ENCODE measurements around the gene MUC20.

The MUC20 gene

DNA sequence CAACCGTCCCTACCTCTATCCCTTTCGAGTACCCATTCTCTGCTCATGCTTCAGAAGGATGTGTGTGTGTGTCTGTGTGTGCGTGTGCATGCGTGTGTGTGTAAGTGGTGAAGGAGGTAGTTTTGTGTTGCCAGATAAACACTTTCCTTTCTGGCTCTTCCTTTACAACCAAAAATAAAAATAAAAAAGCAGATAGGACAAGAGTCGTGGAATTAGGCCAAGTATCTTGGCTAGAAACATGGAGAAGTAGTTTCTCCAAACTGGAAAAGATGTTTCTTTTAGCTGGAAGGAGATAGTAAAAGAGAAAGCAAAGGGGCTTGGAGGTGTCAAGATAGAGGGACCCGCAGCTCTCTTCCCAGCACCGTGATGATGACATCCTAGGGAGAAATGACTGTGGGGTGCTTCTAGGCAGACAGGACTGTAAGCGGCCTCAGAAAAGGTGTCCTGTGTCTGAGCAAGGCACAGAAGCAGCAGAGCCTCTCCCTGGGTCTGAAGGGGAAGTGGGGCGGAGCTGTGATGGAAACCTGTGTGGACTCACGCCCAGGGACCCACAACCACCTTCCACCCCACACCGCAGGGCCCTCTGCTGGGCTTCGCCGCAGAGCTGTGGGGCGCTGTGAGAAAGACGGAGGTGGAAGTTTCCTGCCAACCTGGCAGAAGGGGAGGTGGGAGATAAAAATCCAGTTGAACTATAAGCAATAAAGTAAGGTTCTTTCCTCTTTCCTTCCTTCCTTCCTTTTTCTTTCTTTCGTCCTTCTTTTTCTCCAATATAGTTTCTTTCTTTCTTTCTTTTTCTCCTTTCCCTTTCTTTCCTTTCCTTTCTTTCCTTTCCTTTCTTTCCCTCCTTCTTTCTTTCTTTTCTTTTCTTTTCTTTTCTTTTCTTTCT lies 35.3 kb downstream of the MUC20 start:
- H3K4me3 ChIP-seq (ENCODE audit: insufficient read depth, low read depth, low read length, poor library complexity, severe bottlenecking) = no peak overlapping the region
- peaks cover 7% of the 10 kb centered on the region for H3K27me3 ChIP-seq (replicated peaks; ENCODE audit: control insufficient read depth, insufficient read depth, low read length, poor library complexity, severe bottlenecking)

DNA sequence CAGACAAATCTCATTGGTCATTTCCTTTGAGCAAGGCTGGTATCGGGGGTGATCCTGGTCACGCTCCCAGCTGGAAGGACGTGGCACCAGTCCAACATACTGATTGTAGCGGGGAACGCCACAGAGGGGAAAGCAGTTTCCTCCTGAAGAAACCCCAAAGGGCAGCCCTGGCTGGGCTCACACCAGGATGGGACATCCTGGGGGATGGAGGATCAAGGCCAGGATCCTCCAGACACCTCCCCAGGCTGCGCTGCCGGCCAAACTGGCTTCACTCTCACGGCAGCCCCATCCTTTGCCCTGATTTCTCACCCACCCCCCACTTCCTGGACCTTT lies 36.6 kb downstream of the MUC20 start:
- no peaks in the 10 kb centered on the region for H3K36me3 ChIP-seq (ENCODE audit: control insufficient read depth, insufficient read depth, low read length)
- H3K27ac ChIP-seq (ENCODE audit: insufficient read depth, low read length, poor library complexity, severe bottlenecking) = no peak overlapping the region
- H3K9me3 ChIP-seq (ENCODE audit: control insufficient read depth, low read length) = no peaks in the 10 kb centered on the region
- no peak overlapping the region for H3K4me3 ChIP-seq (ENCODE audit: insufficient read depth, low read depth, low read length, poor library complexity, severe bottlenecking)
- H3K27me3 ChIP-seq (replicated peaks; ENCODE audit: control insufficient read depth, insufficient read depth, low read length, poor library complexity, severe bottlenecking) = peaks cover 17% of the 10 kb centered on the region
- H3K4me1 ChIP-seq (ENCODE audit: control insufficient read depth, insufficient read depth, low read length, poor library complexity, severe bottlenecking) = peaks cover 10% of the 10 kb centered on the region
- no peak for DNase-seq

More for the DNA sequence above, 35.3 kb downstream of the MUC20 start:
- Histone ChIP-seq H3K27ac (ENCODE audit: insufficient read depth, low read length, poor library complexity, severe bottlenecking) (no peak overlapping the region), H3K4me1 (ENCODE audit: control insufficient read depth, insufficient read depth, low read length, poor library complexity, severe bottlenecking) (no peaks in the 10 kb centered on the region), H3K9me3 (ENCODE audit: control insufficient read depth, low read length) (no peaks in the 10 kb centered on the region), H3K36me3 (ENCODE audit: control insufficient read depth, insufficient read depth, low read length) (no peaks in the 10 kb centered on the region)
- DNase-seq = no peak

GRCh38 chr3:195757827-195758226 lies 37.0 kb downstream of the MUC20 start:
- DNase-seq = no peak
- Histone ChIP-seq H3K27me3 (replicated peaks; ENCODE audit: control insufficient read depth, insufficient read depth, low read length, poor library complexity, severe bottlenecking) (peaks cover 17% of the 10 kb centered on the region), H3K36me3 (ENCODE audit: control insufficient read depth, insufficient read depth, low read length) (no peaks in the 10 kb centered on the region), H3K4me1 (ENCODE audit: control insufficient read depth, insufficient read depth, low read length, poor library complexity, severe bottlenecking) (peaks cover 10% of the 10 kb centered on the region), H3K27ac (ENCODE audit: insufficient read depth, low read length, poor library complexity, severe bottlenecking) (no peak overlapping the region), H3K4me3 (ENCODE audit: insufficient read depth, low read depth, low read length, poor library complexity, severe bottlenecking) (no peak overlapping the region), H3K9me3 (ENCODE audit: control insufficient read depth, low read length) (no peaks in the 10 kb centered on the region)

GRCh38 chr3:195758721-195759353 lies 38.1 kb downstream of the MUC20 start:
- peaks cover 10% of the 10 kb centered on the region for H3K4me1 ChIP-seq (ENCODE audit: control insufficient read depth, insufficient read depth, low read length, poor library complexity, severe bottlenecking)
- H3K9me3 ChIP-seq (ENCODE audit: control insufficient read depth, low read length) = no peaks in the 10 kb centered on the region
- H3K36me3 ChIP-seq (ENCODE audit: control insufficient read depth, insufficient read depth, low read length) = no peaks in the 10 kb centered on the region
- H3K4me3 ChIP-seq (ENCODE audit: insufficient read depth, low read depth, low read length, poor library complexity, severe bottlenecking) = no peak overlapping the region
- peaks cover 17% of the 10 kb centered on the region for H3K27me3 ChIP-seq (replicated peaks; ENCODE audit: control insufficient read depth, insufficient read depth, low read length, poor library complexity, severe bottlenecking)
- H3K27ac ChIP-seq (ENCODE audit: insufficient read depth, low read length, poor library complexity, severe bottlenecking) = no peak overlapping the region
- DNase-seq = no peak

DNA sequence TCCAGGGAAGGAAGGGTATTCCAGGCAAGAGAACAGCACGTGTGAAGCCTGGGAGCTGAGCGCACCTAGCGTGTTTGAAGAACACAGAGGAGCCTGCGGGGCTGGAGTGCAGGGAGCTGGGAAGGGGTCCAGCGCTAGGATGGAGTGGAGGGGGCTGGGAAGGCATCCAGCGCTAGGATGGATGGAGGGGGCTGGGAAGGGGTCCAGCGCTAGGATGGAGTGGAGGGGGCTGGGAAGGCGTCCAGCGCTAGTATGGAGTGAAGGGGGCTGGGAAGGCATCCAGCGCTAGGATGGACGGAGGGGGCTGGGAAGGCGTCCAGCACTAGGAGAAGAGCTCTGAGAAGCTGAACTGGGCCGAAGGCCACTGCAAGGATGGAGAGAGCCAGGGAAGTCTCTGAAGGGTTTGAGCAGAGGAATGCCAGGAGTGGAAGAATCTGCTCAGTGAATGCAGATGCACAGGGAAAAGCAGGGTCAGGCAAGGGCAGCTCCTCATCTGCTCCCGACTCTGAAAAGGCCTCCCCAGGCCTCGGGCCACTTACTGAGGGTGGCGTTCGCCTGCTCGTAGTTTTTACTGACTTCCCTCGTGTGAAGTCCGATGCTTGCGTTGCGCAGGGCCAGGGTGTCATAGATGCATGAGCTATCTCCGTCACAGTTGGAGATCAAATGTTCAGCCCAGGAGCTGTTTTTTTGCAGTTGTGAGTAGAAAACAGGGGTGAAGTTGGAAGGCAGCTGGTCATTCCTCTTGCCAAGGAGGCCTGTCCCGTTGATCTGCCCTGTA lies 39.8 kb downstream of the MUC20 start:
- Histone ChIP-seq H3K4me3 (ENCODE audit: insufficient read depth, low read depth, low read length, poor library complexity, severe bottlenecking) (no peak overlapping the region), H3K27ac (ENCODE audit: insufficient read depth, low read length, poor library complexity, severe bottlenecking) (no peak overlapping the region), H3K36me3 (ENCODE audit: control insufficient read depth, insufficient read depth, low read length) (no peaks in the 10 kb centered on the region), H3K9me3 (ENCODE audit: control insufficient read depth, low read length) (no peaks in the 10 kb centered on the region), H3K27me3 (replicated peaks; ENCODE audit: control insufficient read depth, insufficient read depth, low read length, poor library complexity, severe bottlenecking) (peaks cover 17% of the 10 kb centered on the region), H3K4me1 (ENCODE audit: control insufficient read depth, insufficient read depth, low read length, poor library complexity, severe bottlenecking) (peaks cover 10% of the 10 kb centered on the region)
- DNase-seq = no peak

DNA sequence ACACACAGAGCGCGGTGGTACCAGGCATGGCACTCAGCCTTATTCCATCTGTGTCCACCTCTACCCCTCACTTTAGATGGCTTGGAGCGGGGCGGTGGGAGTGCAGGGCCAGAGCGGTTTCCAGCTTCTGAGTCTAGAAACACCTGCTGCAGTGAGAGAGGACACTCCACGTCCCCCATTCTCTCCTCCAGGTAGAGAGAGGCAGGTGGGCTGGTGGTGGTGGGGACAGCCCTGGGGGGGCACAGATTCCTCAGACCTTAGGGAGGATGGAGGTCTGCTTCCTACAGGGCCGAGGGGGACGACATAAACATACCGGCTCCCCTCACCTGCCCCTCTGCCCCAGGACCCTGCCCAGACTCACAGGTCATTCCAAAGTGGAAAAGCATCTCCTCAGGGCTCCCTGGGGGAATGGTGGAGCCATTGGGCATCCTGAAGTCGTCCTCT lies 40.4 kb downstream of the MUC20 start:
- Histone ChIP-seq H3K9me3 (ENCODE audit: control insufficient read depth, low read length) (no peaks in the 10 kb centered on the region), H3K27ac (ENCODE audit: insufficient read depth, low read length, poor library complexity, severe bottlenecking) (no peak overlapping the region), H3K4me1 (ENCODE audit: control insufficient read depth, insufficient read depth, low read length, poor library complexity, severe bottlenecking) (peaks cover 10% of the 10 kb centered on the region), H3K27me3 (replicated peaks; ENCODE audit: control insufficient read depth, insufficient read depth, low read length, poor library complexity, severe bottlenecking) (peaks cover 17% of the 10 kb centered on the region), H3K36me3 (ENCODE audit: control insufficient read depth, insufficient read depth, low read length) (no peaks in the 10 kb centered on the region), H3K4me3 (ENCODE audit: insufficient read depth, low read depth, low read length, poor library complexity, severe bottlenecking) (no peak overlapping the region)
- no peak for DNase-seq

- Histone ChIP-seq H3K9me3 (ENCODE audit: control insufficient read depth, low read length) (no peaks in the 10 kb centered on the region), H3K27me3 (replicated peaks; ENCODE audit: control insufficient read depth, insufficient read depth, low read length, poor library complexity, severe bottlenecking) (peaks cover 17% of the 10 kb centered on the region), H3K4me3 (ENCODE audit: insufficient read depth, low read depth, low read length, poor library complexity, severe bottlenecking) (no peak overlapping the region), H3K36me3 (ENCODE audit: control insufficient read depth, insufficient read depth, low read length) (no peaks in the 10 kb centered on the region), H3K4me1 (ENCODE audit: control insufficient read depth, insufficient read depth, low read length, poor library complexity, severe bottlenecking) (peaks cover 10% of the 10 kb centered on the region), H3K27ac (ENCODE audit: insufficient read depth, low read length, poor library complexity, severe bottlenecking) (no peak overlapping the region)
- no peak for DNase-seq
Observed at GRCh38 chr3:195761567-195762248, 40.9 kb downstream of the MUC20 start.

- DNase-seq = no peak
- Histone ChIP-seq H3K27ac (ENCODE audit: insufficient read depth, low read length, poor library complexity, severe bottlenecking) (no peak overlapping the region), H3K9me3 (ENCODE audit: control insufficient read depth, low read length) (no peaks in the 10 kb centered on the region), H3K36me3 (ENCODE audit: control insufficient read depth, insufficient read depth, low read length) (no peaks in the 10 kb centered on the region), H3K4me3 (ENCODE audit: insufficient read depth, low read depth, low read length, poor library complexity, severe bottlenecking) (no peak overlapping the region), H3K27me3 (replicated peaks; ENCODE audit: control insufficient read depth, insufficient read depth, low read length, poor library complexity, severe bottlenecking) (peaks cover 17% of the 10 kb centered on the region), H3K4me1 (ENCODE audit: control insufficient read depth, insufficient read depth, low read length, poor library complexity, severe bottlenecking) (peaks cover 10% of the 10 kb centered on the region)
Observed at GRCh38 chr3:195762249-195762585, 41.4 kb downstream of the MUC20 start.

- Histone ChIP-seq H3K27ac (ENCODE audit: insufficient read depth, low read length, poor library complexity, severe bottlenecking) (no peak overlapping the region), H3K36me3 (ENCODE audit: control insufficient read depth, insufficient read depth, low read length) (no peaks in the 10 kb centered on the region), H3K9me3 (ENCODE audit: control insufficient read depth, low read length) (no peaks in the 10 kb centered on the region), H3K4me3 (ENCODE audit: insufficient read depth, low read depth, low read length, poor library complexity, severe bottlenecking) (no peak overlapping the region), H3K27me3 (replicated peaks; ENCODE audit: control insufficient read depth, insufficient read depth, low read length, poor library complexity, severe bottlenecking) (peaks cover 17% of the 10 kb centered on the region), H3K4me1 (ENCODE audit: control insufficient read depth, insufficient read depth, low read length, poor library complexity, severe bottlenecking) (peaks cover 10% of the 10 kb centered on the region)
- DNase-seq = no peak
Observed at GRCh38 chr3:195762611-195763010, 41.8 kb downstream of the MUC20 start.
